ENCODE results near the gene POLR1A. TPM values are rescaled to one million over a fixed set of nuclear protein-coding genes. Genes with fewer than 3 reads are reported as not detected.

POLR1A gene
- total and polyA plus RNA-seq, 8 donors: 3.9 to 19.0 (median 12.2) TPM

DNA sequence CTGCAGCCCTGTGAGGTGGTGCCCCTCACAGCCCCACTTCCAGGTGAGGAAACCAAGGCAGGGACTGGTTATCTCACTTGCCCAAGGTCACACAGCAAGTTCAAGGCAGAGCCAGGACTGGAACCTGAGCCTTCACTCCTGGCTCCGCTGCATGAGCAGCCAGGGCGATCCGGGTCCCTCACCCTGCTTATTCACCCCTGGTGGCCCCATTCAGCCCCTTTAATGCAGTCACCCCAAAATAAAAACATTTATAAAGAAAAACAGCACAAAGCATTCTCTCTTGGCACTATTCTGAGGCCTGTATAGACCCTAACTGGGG is 57.3 kb downstream of the POLR1A start:
- Histone ChIP-seq H3K27me3 (no peaks in the 10 kb centered on the region), H3K36me3 (peaks cover 0 to 11% (median 7%) of the 10 kb centered on the region in 3 donors), H3K4me1 (peaks cover 4 to 15% (median 12%) of the 10 kb centered on the region in 3 donors), H3K27ac (no peak overlapping the region), H3K9me3 (no peaks in the 10 kb centered on the region), H3K4me3 (no peak overlapping the region)
- TF ChIP-seq, protein P1, sequence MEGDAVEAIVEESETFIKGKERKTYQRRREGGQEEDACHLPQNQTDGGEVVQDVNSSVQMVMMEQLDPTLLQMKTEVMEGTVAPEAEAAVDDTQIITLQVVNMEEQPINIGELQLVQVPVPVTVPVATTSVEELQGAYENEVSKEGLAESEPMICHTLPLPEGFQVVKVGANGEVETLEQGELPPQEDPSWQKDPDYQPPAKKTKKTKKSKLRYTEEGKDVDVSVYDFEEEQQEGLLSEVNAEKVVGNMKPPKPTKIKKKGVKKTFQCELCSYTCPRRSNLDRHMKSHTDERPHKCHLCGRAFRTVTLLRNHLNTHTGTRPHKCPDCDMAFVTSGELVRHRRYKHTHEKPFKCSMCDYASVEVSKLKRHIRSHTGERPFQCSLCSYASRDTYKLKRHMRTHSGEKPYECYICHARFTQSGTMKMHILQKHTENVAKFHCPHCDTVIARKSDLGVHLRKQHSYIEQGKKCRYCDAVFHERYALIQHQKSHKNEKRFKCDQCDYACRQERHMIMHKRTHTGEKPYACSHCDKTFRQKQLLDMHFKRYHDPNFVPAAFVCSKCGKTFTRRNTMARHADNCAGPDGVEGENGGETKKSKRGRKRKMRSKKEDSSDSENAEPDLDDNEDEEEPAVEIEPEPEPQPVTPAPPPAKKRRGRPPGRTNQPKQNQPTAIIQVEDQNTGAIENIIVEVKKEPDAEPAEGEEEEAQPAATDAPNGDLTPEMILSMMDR (IDR thresholded peaks at IDR 0.05): no peak
- WGBS, 2 donors: 84 to 85% methylated on average over 3 of the region's 3 CpGs
- FAIRE-seq (no peak), DNase-seq (peak in 1 of 6 donors; percentile 8), ATAC-seq (no peak)
- intact Hi-C loops (cut with DNase I): no loop called here

DNA sequence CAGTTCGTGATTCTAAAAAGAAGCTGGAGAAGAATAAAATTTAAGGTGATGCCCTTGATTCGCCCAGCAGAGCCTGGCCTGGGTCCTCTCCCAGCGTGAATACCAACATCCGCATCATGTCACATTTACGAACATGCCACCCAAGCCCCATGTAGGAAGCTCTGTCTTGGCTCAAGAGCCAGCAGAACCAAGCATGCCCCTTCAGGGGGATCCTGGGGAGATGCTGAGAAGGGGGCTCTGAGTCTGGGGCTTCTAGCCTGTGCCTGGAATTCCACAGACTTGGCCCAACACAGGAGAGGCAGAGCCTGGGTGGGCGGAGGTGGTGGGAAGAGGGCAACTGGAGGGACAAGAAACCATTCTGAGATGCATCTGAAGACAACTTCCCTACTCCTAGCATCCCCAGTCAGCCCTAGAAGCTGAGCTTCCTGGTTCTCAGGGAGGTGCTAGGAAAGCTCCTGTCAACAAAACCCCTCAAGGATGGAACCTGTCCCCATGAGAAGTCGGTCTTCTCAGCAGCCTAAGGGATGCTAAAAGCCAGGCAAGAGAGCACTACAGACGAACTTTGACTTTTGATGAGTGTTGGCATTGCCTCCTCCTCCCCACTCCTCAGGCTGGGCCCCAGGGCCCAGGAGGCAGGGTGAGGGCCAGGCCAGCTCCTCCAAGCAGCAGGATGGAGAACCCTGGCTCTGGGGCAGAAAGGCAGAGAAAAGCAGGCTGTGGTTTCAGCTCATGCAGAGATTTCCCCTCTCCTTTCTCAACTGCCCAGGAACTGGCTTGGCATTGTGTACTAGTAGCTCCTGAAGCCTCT is 57.9 kb downstream of the POLR1A start:
- intact Hi-C loops (cut with DNase I): no loop called here
- TF ChIP-seq, protein P1 (IDR thresholded peaks at IDR 0.05): no peak
- no peaks in the 10 kb centered on the region for H3K9me3 ChIP-seq
- DNase-seq (peak in 2 of 6 donors; percentile 4 to 7), ATAC-seq (no peak), FAIRE-seq (no peak)
- WGBS, 2 donors: 92 to 95% methylated on average over 8 of the region's 8 CpGs
- peaks cover 4 to 14% (median 8%) of the 10 kb centered on the region in 3 donors for H3K4me1 ChIP-seq
- H3K4me3 ChIP-seq: no peak overlapping the region
- H3K27me3 ChIP-seq: no peaks in the 10 kb centered on the region
- H3K27ac ChIP-seq: no peak overlapping the region
- H3K36me3 ChIP-seq: peaks cover 0 to 12% (median 10%) of the 10 kb centered on the region in 3 donors

DNA sequence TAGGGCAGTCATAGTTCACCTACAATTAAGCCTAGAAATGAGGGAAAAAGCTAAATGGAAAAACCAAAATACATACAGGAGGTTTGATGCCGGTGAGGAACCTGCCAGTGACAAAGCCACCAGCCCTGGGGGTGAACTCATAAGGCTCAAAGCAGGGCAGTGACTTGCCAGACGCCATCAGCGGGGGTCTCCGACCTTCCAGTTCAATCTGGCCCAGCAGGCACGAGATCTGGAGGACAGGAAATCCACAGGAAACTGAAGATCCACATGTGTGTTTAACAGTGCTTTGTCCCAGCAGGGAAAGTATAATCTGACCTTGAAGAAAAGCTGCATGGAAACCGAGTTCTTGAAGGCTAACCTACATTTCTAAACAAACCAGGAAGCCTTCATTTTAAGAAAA is 60.1 kb downstream of the POLR1A start:
- peaks cover 0 to 18% (median 13%) of the 10 kb centered on the region in 3 donors for H3K36me3 ChIP-seq
- no peak overlapping the region for H3K4me3 ChIP-seq
- H3K27me3 ChIP-seq: no peaks in the 10 kb centered on the region
- H3K9me3 ChIP-seq: no peaks in the 10 kb centered on the region
- WGBS, 2 donors: 66 to 69% methylated on average over 6 of the region's 6 CpGs
- DNase-seq: peak in 2 of 6 donors; percentile 11 to 39
- no peak overlapping the region for H3K27ac ChIP-seq
- no peak for FAIRE-seq
- intact Hi-C loops (cut with DNase I): no loop called here
- H3K4me1 ChIP-seq: peaks cover 4 to 10% (median 8%) of the 10 kb centered on the region in 3 donors
- TF ChIP-seq, protein P1 (IDR thresholded peaks at IDR 0.05): no peak
- no peak for ATAC-seq

DNA sequence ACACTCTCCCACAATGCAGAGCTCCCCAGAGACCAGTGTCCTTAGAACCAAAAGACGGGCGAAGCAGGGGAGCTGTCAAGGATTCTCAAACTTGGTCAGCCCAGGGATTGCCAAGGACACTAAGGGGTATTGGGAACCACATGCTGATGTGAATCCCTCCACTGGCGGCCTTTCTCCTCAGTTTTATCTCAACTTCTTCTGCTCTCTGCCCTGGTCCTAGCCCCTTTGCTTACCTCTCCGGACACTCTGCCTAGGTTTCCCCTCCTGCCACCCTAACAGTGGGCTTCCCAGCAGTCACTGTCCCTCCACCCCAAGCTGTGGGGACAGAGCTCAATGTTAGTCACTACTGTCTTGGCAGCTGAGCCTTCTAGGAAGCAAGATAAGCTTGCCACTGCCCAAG is 61.1 kb downstream of the POLR1A start:
- DNase-seq: peak in 1 of 6 donors; percentile 9
- Histone ChIP-seq H3K36me3 (peaks cover 0 to 26% (median 13%) of the 10 kb centered on the region in 3 donors), H3K4me1 (peaks cover 3 to 8% (median 4%) of the 10 kb centered on the region in 3 donors), H3K27ac (no peak overlapping the region), H3K9me3 (no peaks in the 10 kb centered on the region), H3K4me3 (no peak overlapping the region), H3K27me3 (no peaks in the 10 kb centered on the region)
- FAIRE-seq: no peak
- ATAC-seq: no peak
- 94 to 98% methylated on average over 4 of the region's 4 CpGs for WGBS, 2 donors
- intact Hi-C loops (cut with DNase I): no loop called here
- TF ChIP-seq, protein P1 (IDR thresholded peaks at IDR 0.05): no peak

DNA sequence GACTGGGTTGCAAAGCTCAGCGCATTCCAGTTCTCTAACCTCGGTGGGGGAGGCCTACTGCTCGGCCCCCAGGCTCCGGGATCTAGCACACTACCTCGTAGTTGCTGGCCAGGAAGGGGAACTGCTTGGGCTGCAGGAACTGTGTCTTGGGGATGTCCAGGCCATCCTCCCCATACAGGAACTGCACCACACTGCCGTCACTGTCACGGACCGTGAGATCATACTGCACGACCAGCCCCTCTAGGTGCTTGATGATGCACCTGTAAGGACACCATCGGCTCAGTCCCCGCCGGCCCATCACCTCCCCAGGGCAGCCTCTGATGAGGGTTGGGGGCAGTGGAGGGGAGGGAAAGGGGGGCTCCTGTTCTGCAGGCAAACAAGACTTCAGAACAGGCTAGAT is 61.6 kb downstream of the POLR1A start:
- Histone ChIP-seq H3K36me3 (peaks cover 0 to 32% (median 13%) of the 10 kb centered on the region in 3 donors), H3K27me3 (no peaks in the 10 kb centered on the region), H3K9me3 (no peaks in the 10 kb centered on the region), H3K27ac (no peak overlapping the region), H3K4me1 (peaks cover 3 to 8% (median 4%) of the 10 kb centered on the region in 3 donors), H3K4me3 (no peak overlapping the region)
- intact Hi-C loops (cut with DNase I): no loop called here
- FAIRE-seq (no peak), DNase-seq (peak in 2 of 6 donors; percentile 12 to 47), ATAC-seq (no peak)
- TF ChIP-seq, protein P1 (IDR thresholded peaks at IDR 0.05): no peak
- 94 to 98% methylated on average over 12 of the region's 12 CpGs for WGBS, 2 donors
